GM12801 (cell line): ENCODE measurements around the gene STN1.

Source experiments
- TF ChIP-seq, protein P1 (sequence below): IDR thresholded peaks from one replicate; pipeline ENCODE4 v1.5.1; 2011; ENCODE audit warnings: control low read depth; ENCODE audit not compliant: insufficient read length; ENCODE audit errors: extremely low read depth

STN1 gene

DNA sequence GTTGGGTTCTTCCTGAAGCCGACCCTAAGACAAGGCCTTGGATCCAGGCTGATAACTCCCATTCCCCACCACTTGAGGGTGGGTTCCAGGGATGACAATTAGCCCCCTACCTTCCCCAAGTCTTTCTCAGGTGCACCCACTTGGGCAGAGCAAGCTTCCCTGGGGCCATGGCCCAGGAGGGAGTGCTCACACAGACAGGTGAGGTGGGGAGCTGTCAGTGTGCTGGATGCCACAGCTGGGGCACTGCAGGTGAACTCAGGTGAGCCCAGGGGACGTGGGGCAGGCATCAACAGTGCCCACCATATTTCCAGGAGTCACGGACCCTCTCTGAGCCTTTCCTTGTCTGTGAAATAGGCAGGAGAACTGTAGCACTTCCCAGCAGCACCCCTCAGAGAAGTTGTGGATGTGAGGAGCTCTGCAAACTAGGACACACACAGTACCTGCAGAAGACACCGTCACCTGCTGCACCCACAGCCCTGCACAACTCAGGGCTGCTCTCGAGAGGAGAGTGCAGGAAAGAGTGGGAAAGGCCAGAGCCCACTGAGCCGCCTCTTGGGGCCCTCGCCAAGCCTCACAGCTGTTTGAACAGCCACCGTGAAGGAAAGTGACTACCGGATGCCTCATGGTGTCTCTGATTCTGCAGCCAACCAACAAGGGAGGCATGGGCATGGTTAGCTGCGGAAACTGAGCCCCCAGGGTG lies 80.5 kb downstream of the STN1 start:
- TF ChIP-seq, protein P1, sequence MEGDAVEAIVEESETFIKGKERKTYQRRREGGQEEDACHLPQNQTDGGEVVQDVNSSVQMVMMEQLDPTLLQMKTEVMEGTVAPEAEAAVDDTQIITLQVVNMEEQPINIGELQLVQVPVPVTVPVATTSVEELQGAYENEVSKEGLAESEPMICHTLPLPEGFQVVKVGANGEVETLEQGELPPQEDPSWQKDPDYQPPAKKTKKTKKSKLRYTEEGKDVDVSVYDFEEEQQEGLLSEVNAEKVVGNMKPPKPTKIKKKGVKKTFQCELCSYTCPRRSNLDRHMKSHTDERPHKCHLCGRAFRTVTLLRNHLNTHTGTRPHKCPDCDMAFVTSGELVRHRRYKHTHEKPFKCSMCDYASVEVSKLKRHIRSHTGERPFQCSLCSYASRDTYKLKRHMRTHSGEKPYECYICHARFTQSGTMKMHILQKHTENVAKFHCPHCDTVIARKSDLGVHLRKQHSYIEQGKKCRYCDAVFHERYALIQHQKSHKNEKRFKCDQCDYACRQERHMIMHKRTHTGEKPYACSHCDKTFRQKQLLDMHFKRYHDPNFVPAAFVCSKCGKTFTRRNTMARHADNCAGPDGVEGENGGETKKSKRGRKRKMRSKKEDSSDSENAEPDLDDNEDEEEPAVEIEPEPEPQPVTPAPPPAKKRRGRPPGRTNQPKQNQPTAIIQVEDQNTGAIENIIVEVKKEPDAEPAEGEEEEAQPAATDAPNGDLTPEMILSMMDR = no peak

DNA sequence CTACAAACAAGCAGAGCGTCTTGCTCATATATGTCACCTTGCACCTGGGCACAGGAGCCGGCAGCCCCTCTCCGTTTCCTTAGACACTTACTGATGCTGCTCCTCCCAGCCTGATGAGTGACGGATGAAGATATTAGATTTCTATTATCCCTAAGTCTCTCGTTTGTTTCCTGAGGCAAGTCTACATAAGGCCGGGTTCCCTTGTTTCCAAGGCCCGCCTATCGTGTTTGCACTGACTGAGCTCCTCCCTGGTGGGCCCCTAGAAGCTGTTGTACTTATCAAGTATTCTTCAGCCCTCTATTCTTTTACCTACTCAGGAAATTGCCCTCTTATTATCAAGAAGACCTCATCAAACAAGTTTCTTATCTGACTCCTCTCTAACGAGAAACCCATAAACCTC lies 81.1 kb downstream of the STN1 start:
- TF ChIP-seq, protein P1 = no peak

DNA sequence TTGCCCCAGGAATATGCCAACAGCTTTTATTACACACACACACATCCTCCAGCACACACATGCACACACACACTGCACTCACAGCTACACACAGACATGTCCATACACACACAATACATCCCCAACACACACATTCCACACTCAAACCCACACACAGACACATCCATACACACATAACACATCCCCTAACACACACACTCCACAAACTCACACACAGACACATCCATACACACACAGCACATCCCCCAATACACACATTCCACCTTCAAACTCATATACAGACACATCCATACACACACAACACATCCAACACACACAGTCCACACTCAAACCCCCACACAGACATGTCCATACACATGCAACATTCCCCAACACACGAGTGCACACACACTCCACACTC lies 81.7 kb downstream of the STN1 start:
- TF ChIP-seq, protein P1 = no peak

DNA sequence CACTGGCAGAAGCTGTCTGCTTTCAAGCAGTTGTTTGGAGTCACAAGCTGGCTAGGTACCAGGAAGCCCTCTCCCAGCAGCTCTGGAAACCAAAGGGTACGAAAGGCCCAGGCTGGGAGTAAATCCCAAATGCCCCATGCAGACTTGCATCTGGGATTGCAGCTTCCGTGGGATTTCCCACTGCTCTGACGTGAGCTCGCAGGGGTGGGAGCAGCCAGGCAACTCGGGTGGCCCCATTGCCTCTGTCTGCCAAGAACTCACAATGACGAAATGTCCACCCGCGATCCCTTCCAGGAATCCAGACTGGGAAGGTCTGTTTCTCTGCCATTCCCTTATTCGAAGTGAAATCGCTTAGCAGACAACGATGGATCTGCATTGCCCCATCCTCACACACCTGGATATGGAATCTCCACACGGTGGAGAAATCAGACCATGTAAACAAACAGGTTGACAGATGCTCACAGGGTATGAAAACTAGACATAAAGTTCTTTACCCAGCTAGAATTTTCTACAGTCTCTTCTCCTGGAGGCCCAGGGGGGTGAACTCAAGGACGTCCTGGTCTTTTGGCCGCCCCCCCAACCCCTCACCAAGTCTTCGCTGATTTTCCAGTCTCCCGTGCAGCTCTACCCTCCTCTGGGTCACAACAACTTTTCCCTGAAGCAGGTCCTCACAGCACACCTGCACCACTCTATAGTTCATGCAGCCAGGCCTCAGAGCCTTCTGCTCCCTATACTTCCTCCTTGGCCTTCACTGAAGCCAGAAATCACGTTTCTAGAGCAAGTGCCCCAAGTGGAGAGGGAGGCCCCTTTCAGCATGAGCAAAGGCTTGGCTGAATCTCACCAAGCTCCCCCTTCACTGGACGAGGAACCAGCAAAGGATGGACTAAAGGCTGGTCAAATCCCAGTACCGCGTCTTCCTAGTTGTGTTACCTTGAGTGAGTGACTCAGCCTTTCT lies 82.6 kb downstream of the STN1 start:
- TF ChIP-seq, protein P1 = no peak

DNA sequence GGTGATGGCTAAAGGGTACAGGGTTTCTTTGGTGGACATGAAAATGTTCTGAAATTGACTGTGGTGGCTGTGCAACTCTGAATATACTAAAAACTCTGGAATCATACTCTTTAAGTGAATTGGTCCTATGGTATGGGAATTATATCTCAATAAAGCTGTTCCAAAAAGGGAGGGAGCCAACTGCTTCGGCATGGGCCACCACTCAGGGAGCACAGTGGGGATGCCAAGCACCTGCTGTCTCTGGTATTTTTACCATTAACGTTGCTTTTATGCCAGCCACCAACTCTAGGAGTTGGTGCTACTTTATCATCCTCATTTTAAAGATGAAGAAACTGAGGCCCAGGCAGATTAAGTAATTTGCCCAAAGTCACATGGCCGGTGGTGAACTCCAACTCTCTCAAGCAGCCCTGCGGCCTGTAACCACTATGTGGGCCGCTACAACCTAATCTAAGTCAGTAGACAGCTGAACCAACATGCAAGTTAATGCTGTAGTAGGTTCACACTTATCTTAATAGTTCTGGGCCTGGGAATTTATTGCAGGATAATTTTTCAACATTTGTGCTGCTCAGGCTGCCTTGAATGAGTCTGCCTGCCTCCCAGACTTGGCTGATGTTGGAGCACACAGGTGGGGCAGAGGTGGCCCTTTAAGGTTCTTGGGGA lies 83.4 kb downstream of the STN1 start:
- TF ChIP-seq, protein P1 = no peak

DNA sequence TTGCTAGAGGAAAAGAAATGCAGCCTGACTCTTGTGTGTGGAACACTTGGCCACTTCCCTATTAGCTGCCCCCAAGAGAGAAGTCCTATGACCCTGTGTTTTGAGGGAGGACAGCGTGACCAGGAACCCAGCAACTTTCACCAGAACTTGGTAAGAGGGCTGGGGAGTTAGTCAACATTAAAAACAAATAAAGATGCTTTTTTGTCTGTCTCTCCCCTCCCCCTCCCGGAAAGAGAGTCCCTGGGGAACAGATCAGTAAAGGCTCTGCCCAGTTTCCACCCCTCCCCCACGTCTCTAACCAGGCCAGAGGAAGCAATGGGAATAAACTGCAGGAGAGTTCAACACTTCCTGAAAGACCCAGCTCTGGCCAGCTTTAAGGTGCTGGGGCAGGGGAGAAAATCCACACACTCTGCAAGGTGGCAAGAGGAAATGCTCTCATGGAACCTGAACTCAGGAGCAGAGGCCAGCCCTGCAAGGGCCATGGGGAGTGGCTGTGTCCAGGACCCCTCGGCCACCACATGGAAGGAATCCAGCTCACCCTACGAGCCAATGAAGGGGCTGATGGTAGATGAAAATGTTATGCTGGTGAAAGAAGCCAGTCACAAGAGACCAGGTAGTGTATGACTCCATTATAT lies 84.1 kb downstream of the STN1 start:
- TF ChIP-seq, protein P1 = no peak

DNA sequence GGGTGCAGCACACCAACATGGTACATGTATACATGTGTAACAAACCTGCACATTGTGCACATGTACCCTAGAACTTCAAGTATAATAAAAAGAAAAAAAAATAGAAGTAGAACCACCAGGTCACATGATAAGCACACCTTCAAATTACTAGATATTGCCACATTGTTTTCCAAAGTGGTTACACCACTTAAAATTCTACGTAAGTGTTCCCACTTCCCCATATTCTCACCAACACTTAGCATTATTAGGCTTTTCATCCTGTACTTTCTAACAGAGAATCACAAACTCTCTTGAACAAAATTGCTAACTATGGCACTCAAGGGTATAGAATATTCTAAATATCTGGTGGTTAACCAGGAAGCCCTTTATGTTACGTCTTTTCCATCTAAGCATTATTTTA lies 85.2 kb downstream of the STN1 start:
- TF ChIP-seq, protein P1 = no peak
